GM18520 (cell line): ENCODE measurements around the gene GBX1.

Experiments used
- ATAC-seq: cut with Tn5 transposase; IDR thresholded peaks from one replicate; pipeline ENCODE4 v1.9.1; 2021; ENCODE audit not compliant: unreplicated experiment

GBX1 gene

DNA sequence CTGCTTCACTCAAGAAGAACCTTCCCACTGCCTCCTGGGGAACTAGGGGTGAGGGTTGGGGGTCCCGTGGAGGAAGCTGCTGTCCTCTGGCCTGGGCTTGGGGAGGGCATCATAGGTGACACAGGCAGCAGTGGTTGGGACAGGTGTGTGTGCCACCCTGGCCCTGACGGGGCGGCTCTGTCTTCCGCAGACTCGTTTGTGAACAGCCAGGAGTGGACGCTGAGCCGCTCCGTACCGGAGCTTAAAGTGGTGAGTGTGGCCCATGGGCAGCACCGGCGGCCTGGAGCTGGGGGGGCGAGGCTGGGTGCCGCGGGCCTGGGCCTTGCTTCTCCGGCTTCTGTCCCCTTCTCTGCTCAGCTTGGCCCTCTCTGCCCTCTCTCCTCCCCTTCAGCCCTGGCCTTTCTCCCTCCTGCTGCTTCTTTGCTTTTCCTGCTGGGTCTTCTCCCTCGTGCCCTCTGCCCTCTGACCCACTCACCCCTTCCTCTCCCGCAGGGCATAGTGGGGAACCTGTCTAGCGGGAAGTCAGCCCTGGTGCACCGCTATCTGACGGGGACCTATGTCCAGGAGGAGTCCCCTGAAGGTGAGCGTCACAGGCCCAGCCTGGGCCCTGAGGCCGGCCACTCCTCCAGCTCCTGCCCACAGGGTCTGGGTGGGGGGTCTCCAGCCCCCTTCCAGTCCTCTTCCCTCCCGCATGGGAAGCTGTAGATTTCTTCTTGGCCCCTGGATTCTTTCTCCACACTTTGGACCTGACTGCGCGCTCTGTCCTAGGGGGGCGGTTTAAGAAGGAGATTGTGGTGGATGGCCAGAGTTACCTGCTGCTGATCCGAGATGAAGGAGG is 50.7 kb downstream of the GBX1 start:
- no peak for ATAC-seq

DNA sequence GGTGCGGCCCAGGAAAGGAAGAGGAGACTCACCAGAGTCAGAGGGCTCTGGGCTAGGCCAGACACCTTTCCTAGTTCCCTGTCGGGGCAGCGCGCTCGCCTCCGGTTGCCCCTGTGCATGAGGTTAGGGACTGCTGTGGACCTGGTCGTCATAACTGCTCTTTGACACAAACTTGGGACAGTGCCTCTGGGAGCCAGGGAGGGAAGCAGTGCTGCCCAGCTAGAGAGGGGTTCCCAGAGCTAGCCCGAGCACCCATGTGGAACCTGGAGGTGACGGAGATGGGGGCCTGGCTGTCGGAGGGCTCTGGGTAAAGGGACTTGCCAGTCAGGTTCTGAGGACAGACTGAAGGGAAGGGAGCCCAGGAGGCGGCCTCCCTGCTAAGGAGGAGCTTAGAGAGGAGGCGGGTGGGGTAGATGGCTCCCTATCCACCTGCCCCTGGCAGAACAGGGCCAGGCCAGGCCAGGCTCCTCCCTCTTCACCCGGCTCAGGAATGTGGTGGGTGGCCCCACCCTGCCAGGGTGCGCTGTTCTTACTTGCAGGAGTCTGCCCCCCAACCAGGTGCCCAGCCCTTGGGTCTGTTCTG is 51.6 kb downstream of the GBX1 start:
- ATAC-seq, result no peak

DNA sequence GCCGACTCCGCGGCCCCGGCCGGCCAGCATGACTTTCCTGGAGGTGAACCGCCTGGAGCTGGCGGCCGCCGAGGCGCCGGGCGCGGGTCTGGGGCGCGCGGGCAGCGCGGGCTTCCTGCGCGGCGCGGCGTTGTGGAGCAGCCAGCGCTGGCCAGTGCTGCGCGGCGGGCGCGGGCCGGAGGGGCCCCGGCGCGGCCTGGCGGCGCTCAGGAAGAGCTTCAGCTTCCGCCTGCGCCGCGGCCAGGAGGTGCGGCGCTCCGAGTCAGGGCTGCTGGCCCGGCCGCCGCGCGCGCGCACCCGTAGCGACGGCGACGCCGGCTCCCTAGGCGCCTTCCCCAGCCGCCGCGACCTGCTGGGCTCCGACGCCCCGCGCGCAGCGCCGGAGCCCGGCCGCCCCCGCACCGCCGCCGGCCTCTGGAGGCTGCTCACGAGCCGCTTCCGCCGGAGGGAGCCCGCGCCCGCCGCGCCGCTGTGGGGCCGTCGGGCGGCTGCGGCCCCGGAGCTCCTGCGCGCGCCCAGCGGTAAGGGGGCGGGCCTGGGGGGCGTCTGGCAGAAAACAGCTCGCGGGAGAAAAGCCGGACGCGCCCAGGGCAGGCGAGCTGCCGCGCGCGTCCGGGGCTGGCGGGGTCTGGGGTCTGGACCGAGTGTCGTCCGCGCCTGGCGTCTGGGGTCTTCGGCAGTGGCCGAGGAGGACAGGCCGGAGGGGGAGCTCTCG is 52.2 kb downstream of the GBX1 start:
- no peak for ATAC-seq

DNA sequence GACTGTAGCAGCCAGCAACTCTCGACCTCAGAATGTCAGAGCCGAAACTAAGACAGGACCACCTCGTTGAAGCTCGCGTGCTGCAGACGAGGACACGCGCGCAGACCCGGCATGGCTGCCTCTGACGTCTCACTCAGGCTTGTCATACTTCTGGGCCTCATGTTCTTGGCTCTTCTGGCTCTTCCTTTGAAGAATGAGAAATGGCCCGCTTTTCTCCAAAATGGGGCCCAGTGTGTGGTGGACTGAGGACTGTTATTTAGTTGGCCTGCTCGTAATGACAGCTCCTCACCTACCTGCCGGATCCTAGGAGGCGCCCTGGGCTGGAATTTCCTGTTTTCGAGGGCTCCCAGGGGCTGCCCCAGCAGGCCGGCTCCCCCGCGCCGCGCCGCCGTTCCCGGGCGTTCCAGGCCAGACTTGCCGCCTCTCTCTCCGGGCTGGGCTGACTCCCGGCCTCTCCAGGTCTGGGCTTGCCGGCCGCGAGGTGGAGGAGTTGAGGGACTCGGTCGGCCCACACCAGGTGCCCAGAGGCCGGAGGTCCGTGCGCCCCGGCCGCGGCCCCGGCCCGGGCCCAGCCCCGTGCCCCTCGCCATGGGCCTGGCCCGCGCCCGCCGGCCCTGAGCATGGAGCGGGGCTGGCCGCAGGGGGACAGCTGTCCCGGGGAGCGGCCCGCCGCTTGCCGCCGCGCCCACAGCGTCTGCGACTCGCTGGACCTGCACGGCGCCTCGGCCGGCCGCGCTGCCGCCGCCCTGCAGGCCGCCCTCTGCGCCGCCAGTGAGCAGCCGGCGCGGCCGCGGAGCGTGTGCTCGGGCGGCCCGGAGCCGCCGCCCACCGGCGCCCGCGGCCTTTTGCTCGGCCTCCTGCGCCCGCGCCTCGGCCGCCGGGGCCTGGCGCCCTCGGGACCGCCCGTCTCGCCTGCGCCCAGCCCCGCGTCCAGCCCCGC is 53.1 kb downstream of the GBX1 start:
- ATAC-seq, result no peak

DNA sequence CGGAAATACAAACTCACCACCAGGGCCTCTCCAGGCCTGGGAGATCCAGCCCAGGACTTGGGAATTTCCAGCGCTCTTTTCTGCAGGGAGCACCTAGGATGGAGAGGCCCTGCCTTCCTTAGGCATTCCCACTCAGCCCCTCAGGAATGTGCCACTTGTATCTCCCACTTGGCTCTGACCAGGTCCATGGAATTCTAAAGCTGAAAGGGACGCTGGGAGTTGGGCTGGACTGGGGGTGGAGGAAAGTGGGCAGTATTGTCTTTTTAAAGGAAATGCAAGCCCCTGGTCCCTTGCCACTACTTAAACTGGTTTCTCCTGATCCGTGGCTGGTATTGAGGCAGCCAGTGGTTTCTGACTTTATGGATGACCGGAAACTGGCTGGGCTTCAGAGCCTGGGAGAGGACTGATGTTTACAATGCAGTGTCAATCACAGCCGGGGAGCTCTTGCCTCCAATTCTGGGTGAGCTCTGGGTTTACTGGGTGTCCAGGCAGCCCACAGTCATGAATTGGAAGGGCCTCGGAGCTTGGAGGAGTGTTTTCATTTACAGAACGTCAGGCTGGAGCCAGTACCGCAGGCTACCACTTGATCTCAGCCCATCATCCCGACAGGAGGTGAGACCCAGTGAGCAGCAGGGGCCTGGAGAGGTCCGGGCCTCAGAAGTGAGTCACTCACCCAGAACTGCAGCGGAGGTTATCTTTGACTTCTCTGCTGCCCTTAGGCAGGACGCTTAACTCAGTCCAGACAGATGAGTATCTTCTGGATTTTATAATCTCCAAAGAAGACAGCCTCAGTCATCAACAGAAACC is 53.9 kb downstream of the GBX1 start:
- ATAC-seq, result no peak

DNA sequence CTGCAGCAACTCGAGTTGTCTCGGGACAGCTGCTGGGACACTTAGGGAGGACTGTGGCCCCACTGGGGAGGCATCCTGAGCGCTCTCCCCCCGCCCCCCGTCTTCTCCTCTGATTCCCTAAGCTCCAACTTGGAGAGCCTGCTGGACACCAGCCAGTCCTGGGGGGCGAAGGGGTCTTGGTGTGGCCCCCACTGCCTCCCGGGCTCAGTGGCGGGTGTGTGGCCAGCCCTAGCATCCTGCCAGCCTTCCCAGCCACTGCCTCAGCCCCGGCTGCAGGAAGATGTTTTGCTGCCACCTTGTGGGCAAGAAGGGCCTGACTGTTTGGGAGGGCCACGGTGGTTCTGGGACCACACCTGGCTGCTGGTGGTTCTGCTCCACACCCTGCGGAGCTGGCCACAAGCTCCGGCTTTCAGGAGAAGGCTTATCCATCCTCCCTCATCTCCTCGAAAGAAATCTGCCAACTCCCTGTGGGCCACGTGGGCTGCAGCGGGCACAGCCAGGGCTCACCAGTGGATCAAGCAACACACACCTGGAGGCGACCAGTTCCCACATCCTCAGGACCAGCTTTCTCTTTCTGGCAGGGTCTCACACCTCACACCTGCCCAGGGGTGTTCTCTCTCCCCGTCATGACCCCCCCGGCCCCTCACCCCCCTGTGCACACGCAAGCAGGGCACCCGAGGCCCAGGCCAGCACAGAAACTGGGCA is 56.4 kb downstream of the GBX1 start:
- ATAC-seq, result peak; percentile 56

DNA sequence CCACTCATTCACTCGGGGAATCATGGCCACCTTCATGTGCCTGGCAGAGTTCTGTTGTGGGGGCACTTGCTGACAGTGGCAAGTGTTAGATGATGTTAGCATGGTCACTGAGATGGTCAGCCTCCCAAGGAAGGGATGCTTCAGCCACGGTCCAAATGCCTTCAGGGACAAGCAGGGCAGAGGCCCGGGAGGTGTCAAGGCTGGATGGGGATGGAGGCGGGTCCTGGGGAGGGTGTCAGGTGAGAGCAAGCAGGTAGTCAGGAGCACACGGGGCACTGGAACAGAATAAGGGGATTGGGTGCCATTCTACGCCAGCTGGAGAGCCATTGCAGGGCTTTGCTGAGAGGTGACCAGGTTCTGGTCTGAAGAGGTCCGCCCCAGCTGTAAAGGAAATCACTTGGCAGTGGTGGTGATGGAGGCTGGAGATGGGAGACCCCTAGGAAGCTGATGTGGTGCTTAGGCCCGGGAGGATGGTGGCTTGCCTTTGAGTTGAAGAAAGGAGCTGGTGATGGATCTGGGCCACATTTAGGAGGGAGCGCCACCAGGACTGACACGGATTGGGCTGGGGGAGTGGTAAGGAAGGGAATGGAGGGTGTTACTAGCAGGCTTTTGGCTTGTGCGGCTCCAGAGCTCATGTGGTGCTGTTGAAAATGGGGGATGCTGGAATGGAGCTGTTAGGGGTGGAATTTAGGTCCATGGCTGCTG is 57.1 kb downstream of the GBX1 start:
- ATAC-seq, result no peak

DNA sequence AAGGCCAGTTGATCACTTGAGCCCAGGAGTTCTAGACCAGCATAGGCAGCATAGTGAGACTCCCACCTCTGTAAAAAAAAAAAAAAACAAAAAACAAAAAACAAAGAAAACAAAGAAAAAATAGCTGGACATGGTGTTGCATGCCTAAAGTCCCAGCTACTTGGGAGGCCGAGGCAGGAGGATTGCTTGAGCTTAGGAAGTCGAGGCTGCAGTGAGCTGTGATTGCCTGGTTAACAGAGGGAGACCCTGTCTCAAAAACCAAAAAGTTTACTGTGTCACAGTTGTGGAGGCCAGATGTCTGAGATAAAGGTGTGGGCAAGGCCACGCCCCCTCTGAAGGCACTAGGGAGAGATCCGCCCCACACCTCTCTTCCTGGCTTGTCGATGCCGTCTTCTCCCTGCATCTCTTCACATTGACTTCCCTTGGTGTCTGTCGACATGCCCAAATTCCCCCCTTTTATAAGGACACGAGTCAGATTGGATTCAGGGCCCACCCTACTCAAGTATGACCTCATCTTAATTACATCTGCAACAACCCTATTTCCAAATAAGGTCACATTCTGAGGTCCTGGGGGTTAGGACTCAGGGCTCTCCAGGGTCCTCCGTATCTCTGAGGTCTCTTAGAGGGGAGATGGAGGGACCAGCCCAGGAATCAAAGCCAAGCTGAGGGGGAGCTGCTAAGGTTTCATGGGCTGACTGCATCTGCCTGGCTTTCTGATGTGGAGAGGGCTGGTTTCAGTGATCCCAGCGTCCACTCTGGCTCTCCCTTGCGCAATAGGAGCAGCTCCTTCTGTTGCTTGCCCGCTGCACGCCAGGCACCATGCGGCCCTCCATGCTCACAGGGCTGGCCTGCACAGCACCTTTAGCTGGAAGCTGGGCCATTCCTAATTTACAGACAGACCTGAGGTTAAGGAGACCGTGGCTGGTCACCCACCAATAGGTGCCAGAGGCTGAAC is 58.1 kb downstream of the GBX1 start:
- no peak for ATAC-seq

DNA sequence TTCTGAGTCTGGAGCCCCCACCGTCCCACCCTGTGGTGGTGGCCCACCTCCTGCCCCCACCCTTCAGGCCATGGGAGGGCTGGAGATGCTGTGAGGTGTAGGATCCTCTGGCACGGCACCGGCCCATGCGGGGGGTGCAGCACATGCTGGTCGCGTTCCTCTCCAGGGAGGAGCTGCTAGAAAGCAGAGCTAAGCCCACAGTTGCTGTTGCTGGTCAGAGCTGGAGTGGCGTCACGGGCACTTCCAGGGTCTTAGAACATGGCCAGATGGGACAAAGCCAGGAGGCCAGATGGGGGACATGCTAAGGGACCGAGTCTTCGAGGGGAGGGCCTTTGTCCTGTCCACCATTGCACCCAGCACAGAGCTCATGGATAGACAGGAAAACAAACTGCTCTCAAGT is 59.6 kb downstream of the GBX1 start:
- ATAC-seq, result no peak

DNA sequence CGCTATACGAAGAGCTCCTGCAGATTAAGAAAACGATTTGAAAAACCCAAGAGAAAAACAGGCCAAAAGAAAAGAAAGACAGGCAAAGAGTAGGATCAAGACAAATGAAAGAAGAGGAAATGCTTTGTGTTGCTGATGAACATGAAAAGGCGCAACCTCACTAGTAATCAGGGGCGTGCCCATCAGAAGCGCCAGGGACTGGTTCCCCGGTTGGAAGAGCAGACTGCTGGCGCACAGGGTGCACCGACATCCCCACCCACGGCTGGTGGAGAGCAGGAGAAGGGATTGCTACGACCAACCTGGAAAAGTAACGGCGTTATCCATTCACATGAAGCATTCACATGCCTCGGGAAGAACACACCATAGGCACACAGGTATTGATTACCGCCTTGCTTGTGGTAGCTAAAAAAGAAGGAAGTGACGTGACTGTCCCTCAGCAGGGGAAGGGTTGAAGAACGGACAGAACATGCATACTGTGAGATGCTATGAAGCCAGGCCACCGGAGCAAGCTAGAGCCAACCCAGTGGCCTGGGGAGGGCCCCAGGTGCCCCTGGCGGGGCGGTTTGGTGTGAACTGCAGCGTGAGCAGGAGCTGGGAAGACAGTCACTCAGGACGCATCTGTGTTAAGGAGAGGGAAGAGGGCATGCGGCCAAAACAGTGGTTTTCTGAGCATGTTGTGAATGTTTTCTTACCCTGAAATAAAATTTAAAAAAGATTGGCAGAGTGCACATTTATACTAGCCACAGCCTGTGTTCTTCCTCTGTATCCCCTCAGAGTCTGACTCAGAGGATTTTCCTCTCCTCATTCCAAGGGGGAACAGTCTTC is 62.9 kb downstream of the GBX1 start:
- no peak for ATAC-seq

DNA sequence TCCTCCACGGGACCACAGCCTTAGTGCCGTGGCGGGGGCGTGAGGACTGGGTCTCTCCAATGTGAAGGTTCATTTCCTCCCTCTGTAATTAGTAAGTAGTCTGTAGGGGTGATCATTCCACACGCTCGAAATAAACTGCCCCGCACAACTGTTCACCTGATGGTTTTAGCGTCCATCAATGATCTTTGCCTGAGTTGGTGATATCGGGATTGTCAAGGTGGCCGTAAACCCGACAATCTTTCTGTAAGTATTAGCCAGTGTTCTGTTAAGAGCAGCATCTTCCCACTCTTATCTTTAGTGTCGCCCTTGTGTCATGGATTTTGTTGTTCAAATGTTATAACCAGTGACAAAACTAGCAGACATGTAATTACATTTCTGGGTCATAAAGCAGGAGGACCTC is 63.5 kb downstream of the GBX1 start:
- no peak for ATAC-seq

DNA sequence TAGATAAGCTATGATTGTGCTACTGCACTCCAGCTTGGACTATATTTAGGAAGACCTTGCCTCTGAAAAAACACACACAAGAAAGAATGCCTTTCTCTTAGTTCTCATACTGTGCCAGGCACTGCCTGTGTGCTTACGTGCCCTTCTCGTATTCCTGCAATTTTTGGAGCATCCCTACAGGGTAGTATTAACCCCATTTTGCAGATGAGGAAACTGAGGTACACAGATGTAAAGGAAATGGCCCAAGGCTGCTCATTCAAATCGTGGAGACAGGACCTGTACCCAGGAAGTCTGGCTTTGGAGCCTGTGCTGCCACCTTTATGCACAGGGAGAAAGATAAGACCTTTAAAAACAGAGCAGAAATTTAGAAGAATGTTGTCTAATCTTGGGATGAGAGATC is 64.5 kb downstream of the GBX1 start:
- no peak for ATAC-seq

DNA sequence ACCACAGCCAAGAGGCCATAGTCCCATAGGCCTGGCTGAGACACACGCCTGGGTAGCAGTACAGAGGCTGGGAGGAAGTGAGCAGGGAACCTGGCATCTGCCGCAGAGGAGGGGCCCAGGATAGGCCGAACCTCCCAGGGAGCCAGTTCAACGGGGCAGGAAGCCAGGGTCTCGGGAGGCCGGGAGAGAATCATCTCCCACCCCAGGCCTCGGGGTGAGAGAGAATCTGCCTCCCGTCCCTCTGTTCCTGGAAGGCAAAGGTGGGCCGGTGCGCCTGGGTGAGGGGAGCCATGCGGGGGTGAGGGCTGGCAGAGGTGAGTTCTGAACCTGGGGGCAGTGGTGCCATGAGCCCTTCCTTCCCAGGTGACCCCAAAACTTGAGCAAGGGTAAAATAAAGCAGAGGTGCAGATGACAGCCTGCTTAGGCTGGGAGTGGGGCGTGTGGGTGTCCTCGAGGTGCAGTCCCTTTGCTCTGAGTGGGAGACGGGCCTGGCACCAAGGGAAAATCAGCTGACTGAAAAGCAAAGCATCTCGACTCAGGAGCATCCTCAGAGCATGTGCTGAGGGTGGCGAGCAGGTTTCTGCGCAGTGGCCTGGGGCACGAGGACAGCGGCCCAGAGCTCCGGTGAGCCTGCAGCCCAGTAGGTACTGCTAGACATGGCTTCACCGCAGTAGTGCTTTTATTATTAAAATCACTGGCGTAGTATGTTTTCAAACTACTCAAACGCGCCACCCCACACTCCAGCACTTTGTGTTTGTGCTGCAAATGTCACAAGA is 65.7 kb downstream of the GBX1 start:
- ATAC-seq, result no peak

DNA sequence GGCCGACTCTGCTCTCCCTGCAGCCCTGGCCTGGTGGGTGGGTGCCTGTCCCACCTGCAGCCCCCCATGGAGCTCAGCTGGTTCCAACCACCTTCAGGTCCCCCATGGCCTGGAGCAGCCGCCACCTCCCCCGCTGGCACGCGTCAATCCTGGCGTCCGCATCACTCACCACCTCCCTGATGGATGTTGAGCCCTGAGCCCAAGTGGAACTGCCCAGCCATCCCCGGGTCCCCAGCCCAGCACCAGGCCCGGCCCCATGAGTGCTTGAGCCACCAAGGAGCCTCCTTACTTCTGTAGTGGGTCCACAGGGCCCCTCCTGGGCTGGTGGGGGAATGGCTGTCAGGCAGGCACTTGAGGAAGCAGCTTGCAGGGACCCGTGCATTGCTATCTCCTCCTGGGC is 66.6 kb downstream of the GBX1 start:
- ATAC-seq, result no peak

DNA sequence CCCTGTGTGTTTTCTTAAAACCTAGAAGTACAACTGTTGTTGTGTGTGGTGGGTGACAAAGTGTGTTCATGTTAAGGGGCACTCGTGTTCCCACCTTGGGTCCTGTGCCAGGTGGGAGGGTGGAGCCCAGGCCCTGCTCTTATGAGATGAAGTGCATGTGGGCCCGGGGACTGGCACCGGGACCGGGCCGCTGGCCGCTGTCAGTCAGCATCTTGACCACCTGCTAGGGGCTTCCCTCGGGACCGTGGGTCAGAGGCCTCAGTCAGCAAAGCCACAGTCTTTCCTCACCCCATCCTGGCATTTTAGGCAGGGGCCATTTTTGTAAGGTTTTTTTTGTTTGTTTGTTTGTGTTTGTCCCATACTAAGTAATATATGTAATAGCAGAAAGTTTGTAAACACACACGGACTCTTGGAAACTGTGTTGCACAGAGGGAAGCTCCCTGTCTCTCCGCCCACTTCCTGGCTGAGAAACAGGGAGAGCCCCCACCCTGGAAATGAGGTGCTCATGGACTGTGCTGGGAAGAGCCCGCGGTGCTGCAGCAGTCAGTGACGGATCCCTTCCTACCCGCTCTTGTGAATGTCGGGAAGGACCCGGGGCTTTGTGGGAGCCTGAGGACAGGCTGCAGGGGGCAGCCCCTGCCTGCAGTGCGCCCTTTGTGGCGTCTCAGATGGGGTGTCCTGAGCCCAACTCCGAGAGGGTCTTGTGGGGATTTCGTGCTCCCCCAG is 67.8 kb downstream of the GBX1 start:
- no peak for ATAC-seq
